NT2/D1 (cell line): Measurements from ENCODE around the gene PPM1H.

Experiments used
- YY1 ChIP-seq: IDR thresholded peaks from 2 replicates; pipeline ENCODE4 v1.6.1; 2011; ENCODE audit not compliant: insufficient read length, insufficient read depth
- ZNF274 ChIP-seq: IDR thresholded peaks from 2 replicates; pipeline ENCODE4 v1.6.1; 2011; ENCODE audit warnings: mild to moderate bottlenecking, low read depth, low read length

GRCh38 chr12:62914443-62915203 is 20.3 kb downstream of the PPM1H start:
- no peak for TF ChIP-seq ZNF274
- TF ChIP-seq YY1, result no peak
